ENCODE results near the gene PRKAR1B.

- TF ChIP-seq, protein P1, sequence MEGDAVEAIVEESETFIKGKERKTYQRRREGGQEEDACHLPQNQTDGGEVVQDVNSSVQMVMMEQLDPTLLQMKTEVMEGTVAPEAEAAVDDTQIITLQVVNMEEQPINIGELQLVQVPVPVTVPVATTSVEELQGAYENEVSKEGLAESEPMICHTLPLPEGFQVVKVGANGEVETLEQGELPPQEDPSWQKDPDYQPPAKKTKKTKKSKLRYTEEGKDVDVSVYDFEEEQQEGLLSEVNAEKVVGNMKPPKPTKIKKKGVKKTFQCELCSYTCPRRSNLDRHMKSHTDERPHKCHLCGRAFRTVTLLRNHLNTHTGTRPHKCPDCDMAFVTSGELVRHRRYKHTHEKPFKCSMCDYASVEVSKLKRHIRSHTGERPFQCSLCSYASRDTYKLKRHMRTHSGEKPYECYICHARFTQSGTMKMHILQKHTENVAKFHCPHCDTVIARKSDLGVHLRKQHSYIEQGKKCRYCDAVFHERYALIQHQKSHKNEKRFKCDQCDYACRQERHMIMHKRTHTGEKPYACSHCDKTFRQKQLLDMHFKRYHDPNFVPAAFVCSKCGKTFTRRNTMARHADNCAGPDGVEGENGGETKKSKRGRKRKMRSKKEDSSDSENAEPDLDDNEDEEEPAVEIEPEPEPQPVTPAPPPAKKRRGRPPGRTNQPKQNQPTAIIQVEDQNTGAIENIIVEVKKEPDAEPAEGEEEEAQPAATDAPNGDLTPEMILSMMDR (IDR thresholded peaks at IDR 0.05; ENCODE audit: insufficient read depth, low read depth, low read length) = no peak
- no peak for TF ChIP-seq EZH2 (IDR thresholded peaks at IDR 0.05; ENCODE audit: insufficient read depth, low read length)
Observed at GRCh38 chr7:726854-727103, 302 bp downstream of the PRKAR1B start.

All from astrocyte (in vitro differentiated cells and primary cell).